Heart left ventricle (tissue), 13 donors: ENCODE data around the gene UHRF1.

Experiments used
- POLR2A ChIP-seq, 2 donors: fragments of 450-650 bp; IDR thresholded peaks; one replicate each; pipeline ENCODE4 v1.6.1; 2017; ENCODE audit warnings: antibody characterized with exemption in 2 of 2, mild to moderate bottlenecking in 2 of 2, moderate library complexity in 2 of 2
- TF ChIP-seq, protein P1 (sequence below), 12 donors: fragments of 200-600 bp; sonication (generic) in 4 of 12; IDR thresholded peaks; one replicate each; pipeline versions ENCODE4 v1.5.0 to v1.8.0; 2018 to 2022; ENCODE audit warnings: antibody characterized with exemption in 12 of 12, mild to moderate bottlenecking in 5 of 12
- donor health status: ischemic (EF 13 %, LVEDD 7.1; RV severe dilation, severe dysfunction).
- donor health status: DM: no; HTN: yes; CAD: no.
- donor health status: DM: no; HTN: no; CAD: no.
- donor health status: ischemic (EF 25% LVEDD 6.9; RV normal size, moderate dysfunction).
- donor health status: ischemic (EF 25% LVEDD 5.7; RV mildly dilated, moderate dysfunction).
- donor health status: ischemic (EF 35%, LVEDD 5.7; RV mildly dilated, moderate dysfunction).
- donor health status: nonischemic (EF 11% LVEDD 7.7; RV severe dilation, severe dysfunction).
- donor health status: DM: yes; HTN: yes; CAD: no.
- donor health status: PGD.
- donor health status: ischemic (EF 29% LVEDD 5.4; RV normal size, mild dysfunction).
- donor health status: nonischemic (EF 23%, LVEDD 6.1; RV moderate dilation, normal function).

DNA sequence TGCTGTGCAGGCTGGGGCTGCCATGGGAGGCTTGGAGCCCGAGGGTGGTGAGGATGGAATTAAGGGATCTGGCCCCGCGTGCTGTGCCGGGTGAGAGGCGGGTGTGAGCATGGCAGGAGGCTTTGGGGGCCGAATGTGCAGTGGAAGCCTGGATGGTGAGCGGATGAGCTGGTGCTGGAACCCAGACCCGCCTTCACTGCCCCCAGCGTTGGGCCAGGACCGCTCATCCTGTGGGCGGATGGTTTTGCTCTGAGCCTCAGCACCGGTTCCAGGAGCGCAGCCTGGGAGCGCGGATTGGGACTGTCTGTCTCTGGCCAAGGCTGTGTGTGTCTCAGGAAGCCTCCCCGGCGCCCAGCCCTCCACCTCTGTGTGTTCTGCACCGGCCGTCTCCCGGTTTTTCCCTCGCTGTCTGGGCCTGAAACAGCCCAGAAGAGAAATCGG, 76.3 kb downstream of the UHRF1 start:
- TF ChIP-seq, protein P1, sequence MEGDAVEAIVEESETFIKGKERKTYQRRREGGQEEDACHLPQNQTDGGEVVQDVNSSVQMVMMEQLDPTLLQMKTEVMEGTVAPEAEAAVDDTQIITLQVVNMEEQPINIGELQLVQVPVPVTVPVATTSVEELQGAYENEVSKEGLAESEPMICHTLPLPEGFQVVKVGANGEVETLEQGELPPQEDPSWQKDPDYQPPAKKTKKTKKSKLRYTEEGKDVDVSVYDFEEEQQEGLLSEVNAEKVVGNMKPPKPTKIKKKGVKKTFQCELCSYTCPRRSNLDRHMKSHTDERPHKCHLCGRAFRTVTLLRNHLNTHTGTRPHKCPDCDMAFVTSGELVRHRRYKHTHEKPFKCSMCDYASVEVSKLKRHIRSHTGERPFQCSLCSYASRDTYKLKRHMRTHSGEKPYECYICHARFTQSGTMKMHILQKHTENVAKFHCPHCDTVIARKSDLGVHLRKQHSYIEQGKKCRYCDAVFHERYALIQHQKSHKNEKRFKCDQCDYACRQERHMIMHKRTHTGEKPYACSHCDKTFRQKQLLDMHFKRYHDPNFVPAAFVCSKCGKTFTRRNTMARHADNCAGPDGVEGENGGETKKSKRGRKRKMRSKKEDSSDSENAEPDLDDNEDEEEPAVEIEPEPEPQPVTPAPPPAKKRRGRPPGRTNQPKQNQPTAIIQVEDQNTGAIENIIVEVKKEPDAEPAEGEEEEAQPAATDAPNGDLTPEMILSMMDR (IDR thresholded peaks at IDR 0.05), result no peak
- no peak for TF ChIP-seq POLR2A (IDR thresholded peaks at IDR 0.05)
